Breast epithelium (tissue), 3 donors: Measurements from ENCODE around the gene BCL3.

Source experiments
- CTCF ChIP-seq, 3 donors: fragments of 450-650 bp; IDR thresholded peaks; one replicate each; pipeline ENCODE4 v1.5.1; 2016 to 2017; ENCODE audit warnings: antibody characterized with exemption in 3 of 3, mild to moderate bottlenecking in 3 of 3, moderate library complexity in 3 of 3
- POLR2A ChIP-seq: fragments of 450-650 bp; IDR thresholded peaks from one replicate; pipeline ENCODE4 v1.6.1; 2016; ENCODE audit warnings: antibody characterized with exemption, mild to moderate bottlenecking, moderate library complexity
- POLR2AphosphoS5 ChIP-seq, 3 donors: sonication (generic); formaldehyde crosslinking; IDR thresholded peaks; one replicate each; pipeline ENCODE4 v1.6.1; 2017; ENCODE audit warnings: antibody characterized with exemption in 3 of 3

- TF ChIP-seq CTCF (IDR thresholded peaks at IDR 0.05) (no peak), POLR2A (no peak), POLR2AphosphoS5 (IDR thresholded peaks at IDR 0.05) (no peak)
Observed at GRCh38 chr19:44740351-44740824, 8.1 kb upstream of the BCL3 start.
